ENCODE results near the gene LIN7C. TPM values are rescaled to one million over a fixed set of nuclear protein-coding genes. Genes with fewer than 3 reads are reported as not detected.

LIN7C gene
- total and polyA plus RNA-seq, 8 donors = 18.7 to 31.5 (median 21.6) TPM

- Histone ChIP-seq H3K27ac (no peak overlapping the region), H3K9me3 (no peaks in the 10 kb centered on the region), H3K27me3 (no peaks in the 10 kb centered on the region), H3K4me3 (no peak overlapping the region), H3K4me1 (no peaks in the 10 kb centered on the region), H3K36me3 (no peaks in the 10 kb centered on the region)
- TF ChIP-seq CTCF (IDR thresholded peaks at IDR 0.05) = no peak
- DNase-seq = no peak
- intact Hi-C loops (cut with DNase I) = no loop called here
- no peak for ATAC-seq
Measured at GRCh38 chr11:27445625-27446024, 60.9 kb downstream of the LIN7C start.

GRCh38 chr11:27444801-27445215, 61.8 kb downstream of the LIN7C start:
- Histone ChIP-seq H3K27ac (no peak overlapping the region), H3K9me3 (no peaks in the 10 kb centered on the region), H3K27me3 (no peaks in the 10 kb centered on the region), H3K4me1 (no peaks in the 10 kb centered on the region), H3K36me3 (no peaks in the 10 kb centered on the region), H3K4me3 (no peak overlapping the region)
- DNase-seq (no peak), ATAC-seq (no peak)
- intact Hi-C loops (cut with DNase I) = no loop called here
- no peak for TF ChIP-seq CTCF (IDR thresholded peaks at IDR 0.05)

Small RNA genes within 50 kb of the gene (microRNA-seq; reads per million reads assigned to microRNA genes)
- 0 reads per million in 2 donors for gene MIR8087

Other genes with a start within 250 kb of the LIN7C start
- 1 to 10 TPM; 3.2 to 5.0 TPM for gene CCDC34, start 143.6 kb downstream of the LIN7C start, total RNA-seq
- 10 to 100 TPM; 19.7 to 28.6 (median 24.2) TPM for gene CCDC34, start 143.6 kb downstream of the LIN7C start, polyA plus RNA-seq (ENCODE audit: insufficient read length in 6 of 6)
- gene LGR4, start 34.0 kb downstream of the LIN7C start, total RNA-seq = 1 to 10 TPM; 4.0 to 6.9 TPM
- gene LGR4, start 34.0 kb downstream of the LIN7C start, polyA plus RNA-seq (ENCODE audit: insufficient read length in 6 of 6) = 10 to 100 TPM; 20.6 to 23.7 (median 22.1) TPM
- 1 to 10 TPM; 1.1 to 1.2 TPM for gene BDNF, start 193.7 kb upstream of the LIN7C start, total RNA-seq
- gene BDNF, start 193.7 kb upstream of the LIN7C start, polyA plus RNA-seq (ENCODE audit: insufficient read length in 6 of 6) = under 1 TPM; 0.27 to 0.62 (median 0.46) TPM